Neuronal stem cell (in vitro differentiated cells): Measurements from ENCODE around the gene PSMD3.

Source experiments
- DNase-seq: peaks from one replicate; pipeline ENCODE4 v3.0.0-alpha.2; 2013; ENCODE audit warnings: low spot score
- H2AFZ ChIP-seq: one replicate; pipeline ENCODE4 v1.6.1; 2013; ENCODE audit warnings: mild to moderate bottlenecking, low read length, inconsistent platforms
- H2AK5ac ChIP-seq: 2 replicates; pipeline ENCODE4 v1.6.1; 2013; ENCODE audit warnings: low read depth, mild to moderate bottlenecking, inconsistent platforms, low read length, moderate library complexity, mixed read lengths
- H2BK120ac ChIP-seq: 2 replicates; pipeline ENCODE4 v1.6.1; 2013; ENCODE audit warnings: low read depth, mild to moderate bottlenecking, inconsistent platforms, low read length, moderate library complexity, mixed read lengths
- H2BK12ac ChIP-seq: one replicate; pipeline ENCODE4 v1.6.1; 2013; ENCODE audit warnings: low read length, inconsistent platforms
- H2BK15ac ChIP-seq: 2 replicates; pipeline ENCODE4 v1.6.1; 2013; ENCODE audit warnings: mild to moderate bottlenecking, low read length, inconsistent platforms, mixed read lengths
- H2BK5ac ChIP-seq: one replicate; pipeline ENCODE4 v1.6.1; 2013; ENCODE audit warnings: inconsistent platforms, mild to moderate bottlenecking, low read length, moderate library complexity
- H3K14ac ChIP-seq: one replicate; pipeline ENCODE4 v1.6.1; 2013; ENCODE audit warnings: low read length, inconsistent platforms
- H3K18ac ChIP-seq: 2 replicates; pipeline ENCODE4 v1.6.1; 2013; ENCODE audit warnings: low read length, inconsistent platforms
- H3K23ac ChIP-seq: 2 replicates; pipeline ENCODE4 v1.6.1; 2013; ENCODE audit warnings: low read depth, mild to moderate bottlenecking, mixed read lengths, low read length, inconsistent platforms; ENCODE audit not compliant: poor library complexity
- H3K27ac ChIP-seq: replicated peaks from 3 replicates; pipeline ENCODE4 v1.5.1; 2013; ENCODE audit warnings: low read length, inconsistent platforms
- H3K27me3 ChIP-seq, 3 experiments: 2 replicates each; pipeline ENCODE4 v1.6.1; 2013; ENCODE audit warnings: low read length in 3 of 3, mild to moderate bottlenecking in 2 of 3, inconsistent platforms in 1 of 3, low read depth in 1 of 3, mixed read lengths in 1 of 3, moderate library complexity in 1 of 3; ENCODE audit not compliant: control insufficient read depth in 3 of 3, insufficient read depth in 3 of 3
- H3K36me3 ChIP-seq, 2 donors: replicated peaks in 1 of 2; 2 replicates each; pipeline ENCODE4 v1.6.1; 2013; ENCODE audit warnings: low read length in 2 of 2; ENCODE audit not compliant: control insufficient read depth in 2 of 2, insufficient read depth in 2 of 2
- H3K4ac ChIP-seq: 2 replicates; pipeline ENCODE4 v1.6.1; 2013; ENCODE audit warnings: inconsistent platforms, mild to moderate bottlenecking, low read length, moderate library complexity
- H3K4me1 ChIP-seq, 2 donors: 1 replicate in 1 of 2; 2 replicates in 1 of 2; pipeline ENCODE4 v1.6.1; 2013; ENCODE audit warnings: low read length in 2 of 2, low read depth in 1 of 2; ENCODE audit not compliant: control insufficient read depth in 2 of 2, insufficient read depth in 1 of 2
- H3K4me2 ChIP-seq: one replicate; pipeline ENCODE4 v1.6.1; 2013; ENCODE audit warnings: mild to moderate bottlenecking, low read length, inconsistent platforms; ENCODE audit not compliant: insufficient read depth, poor library complexity, severe bottlenecking
- H3K4me3 ChIP-seq, 2 donors: 2 replicates each; pipeline ENCODE4 v1.5.1; 2013; ENCODE audit warnings: low read length in 2 of 2, mild to moderate bottlenecking in 2 of 2, inconsistent platforms in 1 of 2, moderate library complexity in 1 of 2
- H3K79me1 ChIP-seq: one replicate; pipeline ENCODE4 v1.6.1; 2013; ENCODE audit warnings: low read depth, mild to moderate bottlenecking, inconsistent platforms, low read length, moderate library complexity
- H3K9ac ChIP-seq: one replicate; pipeline ENCODE4 v1.6.1; 2013; ENCODE audit warnings: mild to moderate bottlenecking, low read depth, low read length, inconsistent platforms; ENCODE audit not compliant: poor library complexity
- H3K9me3 ChIP-seq, 2 donors: replicated peaks in 1 of 2; 2 replicates each; pipeline versions ENCODE3 to v1.6.1; 2013; ENCODE audit warnings: low read length in 2 of 2, mild to moderate bottlenecking in 2 of 2, inconsistent platforms in 1 of 2, low read depth in 1 of 2, mixed read lengths in 1 of 2, moderate library complexity in 1 of 2; ENCODE audit not compliant: control insufficient read depth in 2 of 2, insufficient read depth in 1 of 2
- H4K8ac ChIP-seq: one replicate; pipeline ENCODE4 v1.6.1; 2013; ENCODE audit warnings: low read depth, mild to moderate bottlenecking, inconsistent platforms, low read length, moderate library complexity
- H4K91ac ChIP-seq: one replicate; pipeline ENCODE4 v1.6.1; 2013; ENCODE audit warnings: low read length, low read depth, mild to moderate bottlenecking, inconsistent platforms; ENCODE audit not compliant: poor library complexity
- WGBS, 2 donors: extraction: QIAGEN DNeasy Blood & Tissue Kit; methylation state at CpG; one replicate each; pipeline ENCODE4 v1.1.7; 2013; ENCODE audit warnings: missing lambda C conversion rate in 2 of 2, mixed read lengths in 1 of 2; ENCODE audit not compliant: insufficient read length in 2 of 2, insufficient replicate concordance in 1 of 2; ENCODE audit errors: extremely low coverage in 2 of 2; 5-methylcytosine and 5-hydroxymethylcytosine counted together

The PSMD3 gene

GRCh38 chr17:39953471-39953888 is 27.1 kb upstream of the PSMD3 start:
- H3K23ac ChIP-seq = no peak overlapping the region
- H3K9me3 ChIP-seq = no peaks in the 10 kb centered on the region
- H3K27ac ChIP-seq = peak overlapping the region; percentile 47
- H2BK15ac ChIP-seq = peak overlapping the region; percentile 8
- H3K9ac ChIP-seq = peak overlapping the region; percentile 5
- H2AK5ac ChIP-seq = no peak overlapping the region
- no peaks in the 10 kb centered on the region for H3K36me3 ChIP-seq
- peak overlapping the region; percentile 55 for H3K4me2 ChIP-seq
- no peaks in the 10 kb centered on the region for H3K79me1 ChIP-seq
- no peak overlapping the region for H2BK12ac ChIP-seq
- peak overlapping the region; percentile 98 for H2AFZ ChIP-seq
- peaks cover 10 to 11% of the 10 kb centered on the region in 2 donors for H3K4me1 ChIP-seq
- no peak overlapping the region for H4K91ac ChIP-seq
- no CpG with 5 or more reads among the region's 9 CpGs for WGBS, 2 donors
- peak overlapping the region; percentile 45 to 58 for H3K4me3 ChIP-seq
- peaks cover 0 to 8% (median 7%) of the 10 kb centered on the region in 3 experiments for H3K27me3 ChIP-seq
- H3K4ac ChIP-seq = no peak overlapping the region
- no peak overlapping the region for H2BK5ac ChIP-seq
- H2BK120ac ChIP-seq = no peak overlapping the region
- H3K14ac ChIP-seq = no peak overlapping the region
- H3K18ac ChIP-seq = peak overlapping the region; percentile 2
- no peak for DNase-seq
- no peak overlapping the region for H4K8ac ChIP-seq

GRCh38 chr17:39954876-39955275 is 25.7 kb upstream of the PSMD3 start:
- peak overlapping the region; percentile 67 for H2BK5ac ChIP-seq
- H3K23ac ChIP-seq = peak overlapping the region; percentile 46
- peak overlapping the region; percentile 16 for H2BK12ac ChIP-seq
- no peaks in the 10 kb centered on the region for H3K9me3 ChIP-seq
- peak overlapping the region; percentile 72 for H4K8ac ChIP-seq
- no peak overlapping the region for H3K4ac ChIP-seq
- no peak overlapping the region for H3K9ac ChIP-seq
- peak overlapping the region; percentile 77 for H3K18ac ChIP-seq
- peak overlapping the region; percentile 97 for H2BK15ac ChIP-seq
- H3K4me2 ChIP-seq = no peak overlapping the region
- H3K4me3 ChIP-seq = no peak overlapping the region
- H2AFZ ChIP-seq = no peak overlapping the region
- H3K4me1 ChIP-seq = peaks cover 5 to 12% of the 10 kb centered on the region in 2 donors
- no peaks in the 10 kb centered on the region for H3K79me1 ChIP-seq
- no peaks in the 10 kb centered on the region for H3K36me3 ChIP-seq
- no peak overlapping the region for H3K14ac ChIP-seq
- H3K27me3 ChIP-seq = peaks cover 0 to 8% (median 7%) of the 10 kb centered on the region in 3 experiments
- H4K91ac ChIP-seq = no peak overlapping the region
- H2AK5ac ChIP-seq = peak overlapping the region; percentile 34
- no peak overlapping the region for H3K27ac ChIP-seq
- WGBS, 2 donors = no CpG with 5 or more reads among the region's 4 CpGs
- no peak overlapping the region for H2BK120ac ChIP-seq
- DNase-seq = no peak

- Histone ChIP-seq H3K23ac (no peak overlapping the region), H3K14ac (no peak overlapping the region), H3K4me1 (peaks cover 5 to 12% of the 10 kb centered on the region in 2 donors), H3K79me1 (no peaks in the 10 kb centered on the region), H4K91ac (no peak overlapping the region), H3K4ac (no peak overlapping the region), H2BK15ac (no peak overlapping the region), H2BK120ac (no peak overlapping the region), H2BK12ac (no peak overlapping the region), H3K9ac (no peak overlapping the region), H3K18ac (no peak overlapping the region), H2AK5ac (no peak overlapping the region), H3K36me3 (no peaks in the 10 kb centered on the region), H4K8ac (no peak overlapping the region), H3K27me3 (peaks cover 0 to 14% (median 7%) of the 10 kb centered on the region in 3 experiments), H2AFZ (no peak overlapping the region), H3K9me3 (no peaks in the 10 kb centered on the region), H3K4me3 (no peak overlapping the region), H3K4me2 (no peak overlapping the region), H2BK5ac (no peak overlapping the region), H3K27ac (no peak overlapping the region)
- DNase-seq = no peak
- no CpG with 5 or more reads among the region's 4 CpGs for WGBS, 2 donors
These were observed 24.8 kb upstream of the PSMD3 start for GRCh38 chr17:39955726-39956225.

- DNase-seq = no peak
- peaks cover 1 to 2% of the 10 kb centered on the region in 2 donors for H3K4me1 ChIP-seq
- H3K36me3 ChIP-seq = no peaks in the 10 kb centered on the region
- no CpG with 5 or more reads among the region's 8 CpGs for whole genome bisulfite sequencing, 2 donors
- no peak overlapping the region for H4K8ac ChIP-seq
- no peak overlapping the region for H3K4me3 ChIP-seq
- no peaks in the 10 kb centered on the region for H3K9me3 ChIP-seq
- no peak overlapping the region for H2BK120ac ChIP-seq
- H2BK12ac ChIP-seq = no peak overlapping the region
- no peak overlapping the region for H3K9ac ChIP-seq
- H2BK15ac ChIP-seq = no peak overlapping the region
- H3K14ac ChIP-seq = no peak overlapping the region
- no peak overlapping the region for H2BK5ac ChIP-seq
- no peaks in the 10 kb centered on the region for H3K79me1 ChIP-seq
- H3K27me3 ChIP-seq = peaks cover 0 to 17% (median 0%) of the 10 kb centered on the region in 3 experiments
- H2AFZ ChIP-seq = no peak overlapping the region
- no peak overlapping the region for H4K91ac ChIP-seq
- H3K18ac ChIP-seq = no peak overlapping the region
- H3K27ac ChIP-seq = no peak overlapping the region
- no peak overlapping the region for H2AK5ac ChIP-seq
- H3K4me2 ChIP-seq = no peak overlapping the region
- H3K4ac ChIP-seq = no peak overlapping the region
- H3K23ac ChIP-seq = no peak overlapping the region
These were observed 20.0 kb upstream of the PSMD3 start for GRCh38 chr17:39960524-39961041.
